Measurements from ENCODE around the gene RPLP1.

Gene RPLP1

DNA sequence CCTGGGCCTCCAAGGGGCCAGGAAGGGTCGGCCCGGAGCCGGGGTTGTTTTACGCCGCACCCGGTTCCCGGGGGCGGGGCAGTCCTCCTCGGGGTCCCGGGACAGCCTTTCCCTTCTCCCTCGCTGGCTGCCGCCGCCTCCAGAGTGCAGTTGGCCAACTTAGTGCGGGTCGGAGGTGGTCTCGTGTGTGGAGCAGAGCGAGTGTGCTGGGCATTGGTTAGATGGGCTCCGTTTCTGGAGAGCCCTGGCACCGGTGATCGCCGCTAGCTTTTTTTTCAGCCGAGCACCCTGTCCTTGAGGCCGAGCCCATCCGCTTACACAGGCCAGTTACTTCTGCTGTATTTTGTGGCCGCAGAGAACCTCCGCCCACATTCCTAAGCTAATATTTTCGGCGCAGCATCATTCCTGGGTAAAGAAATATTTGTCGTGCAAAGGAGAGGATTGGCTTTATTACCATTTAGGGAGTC, 37.9 kb upstream of the RPLP1 start:
- Histone ChIP-seq H3K27ac (ENCODE audit: low read length) (peak overlapping the region; percentile 77), H3K79me2 (ENCODE audit: insufficient read depth, low read length) (peaks cover 49% of the 10 kb centered on the region), H3K4me3 (ENCODE audit: low read depth in 1 of 2, low read length in 2 of 2) (peak overlapping the region; percentile 91 to 92), H3K36me3 (ENCODE audit: insufficient read depth, low read length) (peaks cover 30% of the 10 kb centered on the region), H4K20me1 (ENCODE audit: insufficient read depth, low read length) (no peaks in the 10 kb centered on the region; the same call in 1 of the 2 replicates), H3K9me3 (ENCODE audit: insufficient read depth, low read length, severe bottlenecking) (no peaks in the 10 kb centered on the region), H3K27me3 (ENCODE audit: insufficient read depth, low read length, poor library complexity) (peaks cover 13% of the 10 kb centered on the region), H3K4me1 (ENCODE audit: insufficient read depth, low read length) (peaks cover 21% of the 10 kb centered on the region), H3K9ac (ENCODE audit: low read depth, low read length) (peak overlapping the region; percentile 88), H2AFZ (ENCODE audit: low read depth, low read length) (peak overlapping the region; percentile 79), H3K4me2 (ENCODE audit: insufficient read depth, low read length) (peak overlapping the region; percentile 88)
- TF ChIP-seq, protein P1, sequence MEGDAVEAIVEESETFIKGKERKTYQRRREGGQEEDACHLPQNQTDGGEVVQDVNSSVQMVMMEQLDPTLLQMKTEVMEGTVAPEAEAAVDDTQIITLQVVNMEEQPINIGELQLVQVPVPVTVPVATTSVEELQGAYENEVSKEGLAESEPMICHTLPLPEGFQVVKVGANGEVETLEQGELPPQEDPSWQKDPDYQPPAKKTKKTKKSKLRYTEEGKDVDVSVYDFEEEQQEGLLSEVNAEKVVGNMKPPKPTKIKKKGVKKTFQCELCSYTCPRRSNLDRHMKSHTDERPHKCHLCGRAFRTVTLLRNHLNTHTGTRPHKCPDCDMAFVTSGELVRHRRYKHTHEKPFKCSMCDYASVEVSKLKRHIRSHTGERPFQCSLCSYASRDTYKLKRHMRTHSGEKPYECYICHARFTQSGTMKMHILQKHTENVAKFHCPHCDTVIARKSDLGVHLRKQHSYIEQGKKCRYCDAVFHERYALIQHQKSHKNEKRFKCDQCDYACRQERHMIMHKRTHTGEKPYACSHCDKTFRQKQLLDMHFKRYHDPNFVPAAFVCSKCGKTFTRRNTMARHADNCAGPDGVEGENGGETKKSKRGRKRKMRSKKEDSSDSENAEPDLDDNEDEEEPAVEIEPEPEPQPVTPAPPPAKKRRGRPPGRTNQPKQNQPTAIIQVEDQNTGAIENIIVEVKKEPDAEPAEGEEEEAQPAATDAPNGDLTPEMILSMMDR (IDR thresholded peaks at IDR 0.05; ENCODE audit: borderline replicate concordance, extremely low read depth, low read length, poor library complexity, severe bottlenecking): no peak
- no peak for TF ChIP-seq EZH2 (IDR thresholded peaks at IDR 0.05; ENCODE audit: borderline replicate concordance, low read depth, low read length, severe bottlenecking)
- ATAC-seq (ENCODE audit: insufficient read depth, low read depth) (peak; percentile 57), DNase-seq (peak; percentile 33)

DNA sequence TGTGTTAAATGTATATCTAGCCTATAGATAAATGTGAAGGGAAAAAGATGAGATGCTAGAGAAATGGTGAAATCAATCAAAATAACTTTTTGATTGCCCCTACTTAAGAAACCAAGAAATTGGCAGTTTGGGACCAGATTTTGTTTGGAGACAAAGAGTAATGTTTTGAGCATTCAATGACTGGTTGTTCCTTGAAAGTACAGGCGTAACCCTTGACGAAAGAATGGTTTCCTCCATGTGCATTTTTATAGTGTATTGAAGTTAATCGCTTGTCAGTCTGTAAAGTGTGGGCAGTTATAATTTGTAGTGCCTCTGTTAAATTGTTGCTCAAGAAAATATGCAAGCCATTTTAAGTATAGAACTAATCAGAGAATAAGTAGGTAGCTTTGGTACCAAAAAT, 37.2 kb upstream of the RPLP1 start:
- H3K27ac ChIP-seq (ENCODE audit: low read length): peak overlapping the region; percentile 27; the same call in 1 of the 2 replicates
- H3K36me3 ChIP-seq (ENCODE audit: insufficient read depth, low read length): peaks cover 36% of the 10 kb centered on the region
- H3K79me2 ChIP-seq (ENCODE audit: insufficient read depth, low read length): peaks cover 49% of the 10 kb centered on the region
- H2AFZ ChIP-seq (ENCODE audit: low read depth, low read length): no peak overlapping the region
- H4K20me1 ChIP-seq (ENCODE audit: insufficient read depth, low read length): no peaks in the 10 kb centered on the region; the same call in 1 of the 2 replicates
- no peak for ATAC-seq (ENCODE audit: insufficient read depth, low read depth)
- peaks cover 21% of the 10 kb centered on the region for H3K4me1 ChIP-seq (ENCODE audit: insufficient read depth, low read length)
- H3K27me3 ChIP-seq (ENCODE audit: insufficient read depth, low read length, poor library complexity): peaks cover 10% of the 10 kb centered on the region
- peak overlapping the region; percentile 91 to 92; a peak in 3 of 4 replicates for H3K4me3 ChIP-seq (ENCODE audit: low read depth in 1 of 2, low read length in 2 of 2)
- TF ChIP-seq, protein P1 (IDR thresholded peaks at IDR 0.05; ENCODE audit: borderline replicate concordance, extremely low read depth, low read length, poor library complexity, severe bottlenecking): no peak
- no peak for TF ChIP-seq EZH2 (IDR thresholded peaks at IDR 0.05; ENCODE audit: borderline replicate concordance, low read depth, low read length, severe bottlenecking)
- peak overlapping the region; percentile 88 for H3K9ac ChIP-seq (ENCODE audit: low read depth, low read length)
- no peak for DNase-seq
- no peaks in the 10 kb centered on the region for H3K9me3 ChIP-seq (ENCODE audit: insufficient read depth, low read length, severe bottlenecking)
- peak overlapping the region; percentile 88 for H3K4me2 ChIP-seq (ENCODE audit: insufficient read depth, low read length)

DNA sequence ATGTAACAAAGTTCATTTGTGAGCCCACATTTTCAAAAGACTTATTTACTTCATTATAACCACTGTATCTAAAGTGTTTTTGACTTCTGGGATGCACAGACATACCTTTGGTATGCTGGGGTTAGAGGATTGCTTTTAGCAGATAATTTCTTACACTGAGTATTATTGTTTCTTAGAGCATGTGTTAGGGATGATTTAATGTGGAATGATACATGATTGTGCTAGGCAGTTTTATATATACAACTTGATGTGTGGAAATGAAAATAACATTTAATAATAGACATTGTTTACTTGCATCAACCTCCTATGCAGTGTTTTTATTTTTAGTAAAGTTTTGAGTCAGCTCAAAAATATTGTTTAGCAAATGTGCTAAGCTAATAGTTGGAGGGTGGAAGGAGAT, 35.0 kb upstream of the RPLP1 start:
- no peak overlapping the region for H3K27ac ChIP-seq (ENCODE audit: low read length)
- peaks cover 54% of the 10 kb centered on the region for H3K36me3 ChIP-seq (ENCODE audit: insufficient read depth, low read length)
- ATAC-seq (ENCODE audit: insufficient read depth, low read depth) (no peak), DNase-seq (no peak)
- 0 out of 2 replicates have a peak overlapping the region, but pooled peaks have one; percentile 6 for H3K4me2 ChIP-seq (ENCODE audit: insufficient read depth, low read length)
- no peak for TF ChIP-seq EZH2 (IDR thresholded peaks at IDR 0.05; ENCODE audit: borderline replicate concordance, low read depth, low read length, severe bottlenecking)
- TF ChIP-seq, protein P1 (IDR thresholded peaks at IDR 0.05; ENCODE audit: borderline replicate concordance, extremely low read depth, low read length, poor library complexity, severe bottlenecking): no peak
- no peak overlapping the region for H3K9ac ChIP-seq (ENCODE audit: low read depth, low read length)
- H3K4me3 ChIP-seq (ENCODE audit: low read depth in 1 of 2, low read length in 2 of 2): no peak overlapping the region
- H4K20me1 ChIP-seq (ENCODE audit: insufficient read depth, low read length): no peaks in the 10 kb centered on the region; the same call in 1 of the 2 replicates
- H3K9me3 ChIP-seq (ENCODE audit: insufficient read depth, low read length, severe bottlenecking): no peaks in the 10 kb centered on the region
- H3K27me3 ChIP-seq (ENCODE audit: insufficient read depth, low read length, poor library complexity): no peaks in the 10 kb centered on the region
- peaks cover 21% of the 10 kb centered on the region for H3K4me1 ChIP-seq (ENCODE audit: insufficient read depth, low read length)
- peaks cover 51% of the 10 kb centered on the region for H3K79me2 ChIP-seq (ENCODE audit: insufficient read depth, low read length)
- H2AFZ ChIP-seq (ENCODE audit: low read depth, low read length): no peak overlapping the region
